ENCODE data around the gene RUVBL1.

The RUVBL1 gene

DNA sequence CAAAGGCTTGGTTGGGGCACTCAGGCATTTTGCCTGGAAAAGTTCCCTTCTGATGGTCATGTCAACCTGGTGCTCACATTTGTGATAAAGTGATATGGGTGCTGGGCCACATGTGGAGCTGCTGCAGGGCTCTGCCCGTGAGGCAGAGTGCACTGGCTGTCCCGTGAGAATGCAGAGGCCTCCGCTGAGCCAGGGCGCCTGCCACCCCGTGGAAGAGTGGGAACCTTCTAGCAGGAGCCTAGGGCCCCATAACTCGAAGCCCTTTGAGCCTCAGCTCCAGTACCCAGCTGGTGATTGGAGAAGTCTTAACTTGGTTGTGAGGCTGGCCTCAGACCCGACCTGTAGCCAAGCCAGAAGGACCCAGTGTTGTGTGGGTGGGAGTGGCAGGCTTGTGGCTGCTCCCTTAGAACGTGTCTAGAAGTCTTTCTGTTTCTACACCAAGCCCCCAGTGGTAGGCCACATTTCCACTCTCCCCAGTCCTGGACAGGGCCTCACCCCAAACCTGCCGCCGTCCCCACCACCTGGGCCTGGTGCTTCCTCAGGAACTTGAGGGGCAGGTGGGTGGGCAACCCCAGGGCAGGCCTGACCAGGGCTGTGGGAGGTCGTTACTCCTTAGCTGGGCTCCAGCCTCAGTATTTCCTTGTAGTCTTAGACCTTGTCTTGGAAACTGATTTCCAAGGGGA lies 51.7 kb downstream of the RUVBL1 start:
- peak overlapping the region in 2 of 5 donors; percentile 27 to 34 for H3K9ac ChIP-seq (ENCODE audit: low read length in 5 of 5)
- peaks cover 2 to 44% (median 32%) of the 10 kb centered on the region in 5 donors for H3K4me1 ChIP-seq (ENCODE audit: control insufficient read depth in 5 of 5, insufficient read depth in 5 of 5, low read length in 5 of 5)
- H3K27ac ChIP-seq (ENCODE audit: low read depth, low read length): no peak overlapping the region
- no peak overlapping the region for H3K4me3 ChIP-seq (ENCODE audit: low read depth in 1 of 5, low read length in 5 of 5)
- H3K36me3 ChIP-seq (ENCODE audit: control insufficient read depth in 5 of 5, insufficient read depth in 5 of 5, low read length in 5 of 5): peaks cover 10 to 64% (median 60%) of the 10 kb centered on the region in 5 donors
- no peaks in the 10 kb centered on the region for H3K27me3 ChIP-seq (ENCODE audit: control insufficient read depth in 5 of 5, insufficient read depth in 4 of 5, low read length in 5 of 5)
- H3K9me3 ChIP-seq (ENCODE audit: control insufficient read depth in 5 of 5, low read length in 5 of 5): no peaks in the 10 kb centered on the region

DNA sequence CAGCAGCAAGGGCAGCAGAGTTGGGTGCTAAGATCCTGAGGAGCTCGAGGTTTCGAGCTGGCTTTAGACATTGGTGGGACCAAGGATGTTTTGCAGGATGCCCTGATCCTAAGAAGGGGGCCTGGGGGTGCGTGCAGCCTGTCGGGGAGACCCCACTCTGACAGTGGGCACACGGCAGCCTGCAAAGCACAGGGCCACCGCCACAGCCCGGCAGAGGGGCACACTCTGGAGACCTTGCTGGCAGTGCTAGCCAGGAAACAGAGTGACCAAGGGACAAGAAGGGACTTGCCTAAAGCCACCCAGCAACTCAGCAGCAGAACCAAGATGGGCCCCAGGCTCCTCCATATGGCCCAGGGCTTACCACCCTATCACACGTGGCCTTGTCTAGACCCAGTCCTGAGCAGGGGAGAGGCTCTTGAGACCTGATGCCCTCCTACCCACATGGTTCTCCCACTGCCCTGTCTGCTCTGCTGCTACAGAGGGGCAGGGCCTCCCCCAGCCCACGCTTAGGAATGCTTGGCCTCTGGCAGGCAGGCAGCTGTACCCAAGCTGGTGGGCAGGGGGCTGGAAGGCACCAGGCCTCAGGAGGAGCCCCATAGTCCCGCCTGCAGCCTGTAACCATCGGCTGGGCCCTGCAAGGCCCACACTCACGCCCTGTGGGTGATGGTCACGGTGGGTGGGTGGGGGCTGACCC lies 52.6 kb downstream of the RUVBL1 start:
- H3K4me3 ChIP-seq (ENCODE audit: low read depth in 1 of 5, low read length in 5 of 5): no peak overlapping the region
- peak overlapping the region in 1 of 5 donors; percentile 27 for H3K9ac ChIP-seq (ENCODE audit: low read length in 5 of 5)
- H3K27ac ChIP-seq (ENCODE audit: low read depth, low read length): no peak overlapping the region
- peaks cover 10 to 73% (median 68%) of the 10 kb centered on the region in 5 donors for H3K36me3 ChIP-seq (ENCODE audit: control insufficient read depth in 5 of 5, insufficient read depth in 5 of 5, low read length in 5 of 5)
- peaks cover 2 to 37% (median 25%) of the 10 kb centered on the region in 5 donors for H3K4me1 ChIP-seq (ENCODE audit: control insufficient read depth in 5 of 5, insufficient read depth in 5 of 5, low read length in 5 of 5)
- H3K9me3 ChIP-seq (ENCODE audit: control insufficient read depth in 5 of 5, low read length in 5 of 5): no peaks in the 10 kb centered on the region
- no peaks in the 10 kb centered on the region for H3K27me3 ChIP-seq (ENCODE audit: control insufficient read depth in 5 of 5, insufficient read depth in 4 of 5, low read length in 5 of 5)

DNA sequence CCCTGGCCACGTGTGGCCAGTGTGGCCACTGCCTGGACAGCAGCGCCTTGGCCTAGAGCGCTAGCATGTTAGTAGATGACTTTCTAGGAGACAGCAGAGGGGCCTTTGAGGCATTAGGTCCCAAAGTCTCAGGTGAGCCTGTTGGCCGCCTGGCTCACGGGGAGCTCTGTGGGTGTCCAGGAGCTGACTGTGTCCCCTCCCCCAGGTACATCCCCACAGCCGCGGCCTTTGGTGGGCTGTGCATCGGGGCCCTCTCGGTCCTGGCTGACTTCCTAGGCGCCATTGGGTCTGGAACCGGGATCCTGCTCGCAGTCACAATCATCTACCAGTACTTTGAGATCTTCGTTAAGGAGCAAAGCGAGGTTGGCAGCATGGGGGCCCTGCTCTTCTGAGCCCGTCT lies 54.3 kb downstream of the RUVBL1 start:
- H3K4me1 ChIP-seq (ENCODE audit: control insufficient read depth in 5 of 5, insufficient read depth in 5 of 5, low read length in 5 of 5): peaks cover 0 to 21% (median 17%) of the 10 kb centered on the region in 5 donors
- H3K27ac ChIP-seq (ENCODE audit: low read depth, low read length): no peak overlapping the region
- H3K9ac ChIP-seq (ENCODE audit: low read length in 5 of 5): no peak overlapping the region
- no peaks in the 10 kb centered on the region for H3K27me3 ChIP-seq (ENCODE audit: control insufficient read depth in 5 of 5, insufficient read depth in 4 of 5, low read length in 5 of 5)
- H3K36me3 ChIP-seq (ENCODE audit: control insufficient read depth in 5 of 5, insufficient read depth in 5 of 5, low read length in 5 of 5): peaks cover 16 to 91% (median 84%) of the 10 kb centered on the region in 5 donors
- H3K4me3 ChIP-seq (ENCODE audit: low read depth in 1 of 5, low read length in 5 of 5): no peak overlapping the region
- H3K9me3 ChIP-seq (ENCODE audit: control insufficient read depth in 5 of 5, low read length in 5 of 5): no peaks in the 10 kb centered on the region

DNA sequence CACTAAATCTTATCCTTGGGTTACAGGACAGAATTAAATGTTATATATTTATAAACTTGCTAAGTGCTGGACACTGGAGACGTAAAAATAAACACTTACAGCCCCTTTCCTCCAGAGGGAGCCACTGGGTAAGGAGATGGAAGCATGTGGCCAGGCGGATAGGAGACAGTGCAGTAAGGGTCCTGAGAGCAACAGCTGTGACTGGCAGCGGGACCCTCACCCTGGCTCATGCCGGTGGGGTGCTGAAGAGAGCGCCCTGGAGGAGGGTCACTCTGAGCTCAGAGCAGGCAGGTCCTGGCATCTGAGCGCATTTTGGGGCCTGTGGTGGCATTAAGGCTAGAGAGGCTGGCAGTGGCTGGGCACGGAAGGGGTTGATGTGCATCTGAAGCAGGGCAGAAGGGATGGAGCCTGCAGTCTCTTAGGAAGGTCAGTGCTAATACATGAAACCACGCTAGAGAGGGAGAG lies 55.4 kb downstream of the RUVBL1 start:
- Histone ChIP-seq H3K9me3 (ENCODE audit: control insufficient read depth in 5 of 5, low read length in 5 of 5) (no peaks in the 10 kb centered on the region), H3K27me3 (ENCODE audit: control insufficient read depth in 5 of 5, insufficient read depth in 4 of 5, low read length in 5 of 5) (no peaks in the 10 kb centered on the region), H3K36me3 (ENCODE audit: control insufficient read depth in 5 of 5, insufficient read depth in 5 of 5, low read length in 5 of 5) (peaks cover 16 to 99% (median 93%) of the 10 kb centered on the region in 5 donors), H3K4me1 (ENCODE audit: control insufficient read depth in 5 of 5, insufficient read depth in 5 of 5, low read length in 5 of 5) (peaks cover 0 to 20% (median 14%) of the 10 kb centered on the region in 5 donors), H3K9ac (ENCODE audit: low read length in 5 of 5) (no peak overlapping the region), H3K4me3 (ENCODE audit: low read depth in 1 of 5, low read length in 5 of 5) (no peak overlapping the region), H3K27ac (ENCODE audit: low read depth, low read length) (no peak overlapping the region)

DNA sequence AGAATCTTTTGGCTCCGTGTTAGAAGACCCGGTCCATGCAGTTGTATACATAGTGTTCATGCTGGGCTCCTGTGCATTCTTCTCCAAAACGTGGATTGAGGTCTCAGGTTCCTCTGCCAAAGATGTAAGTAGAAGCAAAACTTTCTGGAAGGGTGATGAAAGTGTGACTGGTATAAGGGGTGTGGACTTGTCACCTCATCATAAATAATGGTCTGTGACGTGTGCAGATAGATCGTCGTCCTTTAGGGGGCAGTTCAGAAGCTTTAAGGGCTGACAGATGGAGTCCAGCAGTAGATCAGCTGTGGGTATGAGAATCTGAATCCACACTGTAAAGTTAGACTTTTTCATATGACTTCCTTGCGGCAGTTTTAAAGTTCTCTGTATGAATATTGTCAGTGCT lies 56.1 kb downstream of the RUVBL1 start:
- Histone ChIP-seq H3K9ac (ENCODE audit: low read length in 5 of 5) (no peak overlapping the region), H3K4me3 (ENCODE audit: low read depth in 1 of 5, low read length in 5 of 5) (no peak overlapping the region), H3K27me3 (ENCODE audit: control insufficient read depth in 5 of 5, insufficient read depth in 4 of 5, low read length in 5 of 5) (no peaks in the 10 kb centered on the region), H3K27ac (ENCODE audit: low read depth, low read length) (no peak overlapping the region), H3K36me3 (ENCODE audit: control insufficient read depth in 5 of 5, insufficient read depth in 5 of 5, low read length in 5 of 5) (peaks cover 19 to 99% (median 95%) of the 10 kb centered on the region in 5 donors), H3K4me1 (ENCODE audit: control insufficient read depth in 5 of 5, insufficient read depth in 5 of 5, low read length in 5 of 5) (peaks cover 0 to 18% (median 12%) of the 10 kb centered on the region in 5 donors), H3K9me3 (ENCODE audit: control insufficient read depth in 5 of 5, low read length in 5 of 5) (no peaks in the 10 kb centered on the region)

DNA sequence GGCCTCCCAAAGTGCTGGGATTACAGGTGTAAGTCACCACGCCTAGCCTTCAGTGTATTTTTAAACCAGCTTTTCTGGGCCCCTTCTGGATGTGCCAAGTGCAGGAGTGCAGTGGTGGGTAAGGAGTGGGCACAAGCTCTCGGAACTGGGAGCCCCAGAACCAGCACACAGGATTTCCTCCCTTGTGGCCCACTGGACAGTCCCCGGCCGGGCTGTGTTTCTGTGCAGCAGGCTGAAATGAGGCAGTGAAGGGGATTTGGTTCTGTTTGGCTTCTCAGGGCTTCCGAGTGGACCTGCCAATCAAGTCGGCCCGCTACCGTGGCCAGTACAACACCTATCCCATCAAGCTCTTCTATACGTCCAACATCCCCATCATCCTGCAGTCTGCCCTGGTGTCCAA lies 56.9 kb downstream of the RUVBL1 start:
- no peak overlapping the region for H3K9ac ChIP-seq (ENCODE audit: low read length in 5 of 5)
- H3K4me1 ChIP-seq (ENCODE audit: control insufficient read depth in 5 of 5, insufficient read depth in 5 of 5, low read length in 5 of 5): peaks cover 0 to 12% (median 5%) of the 10 kb centered on the region in 5 donors
- H3K36me3 ChIP-seq (ENCODE audit: control insufficient read depth in 5 of 5, insufficient read depth in 5 of 5, low read length in 5 of 5): peaks cover 19 to 99% (median 95%) of the 10 kb centered on the region in 5 donors
- no peaks in the 10 kb centered on the region for H3K27me3 ChIP-seq (ENCODE audit: control insufficient read depth in 5 of 5, insufficient read depth in 4 of 5, low read length in 5 of 5)
- no peaks in the 10 kb centered on the region for H3K9me3 ChIP-seq (ENCODE audit: control insufficient read depth in 5 of 5, low read length in 5 of 5)
- H3K4me3 ChIP-seq (ENCODE audit: low read depth in 1 of 5, low read length in 5 of 5): no peak overlapping the region
- H3K27ac ChIP-seq (ENCODE audit: low read depth, low read length): no peak overlapping the region

DNA sequence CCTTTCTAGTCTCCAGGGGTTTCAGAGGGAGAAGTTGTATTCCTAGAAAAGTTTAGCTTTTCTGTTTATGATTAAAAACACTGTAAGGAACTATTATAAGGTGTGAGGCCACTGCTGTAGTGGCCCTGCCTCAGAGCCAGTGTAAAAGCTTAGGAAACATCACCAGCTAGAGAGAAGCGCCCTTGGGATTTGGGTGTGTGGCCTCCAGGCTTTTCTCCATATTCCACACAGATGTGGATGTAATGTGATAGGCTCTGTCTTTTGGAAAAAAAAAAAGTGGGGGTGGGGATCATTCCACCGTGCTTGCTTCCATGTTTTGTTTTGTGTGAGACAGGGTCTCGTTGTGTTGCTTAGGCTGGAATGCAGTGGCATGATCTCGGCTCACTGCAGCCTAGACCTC lies 57.5 kb downstream of the RUVBL1 start:
- H3K9ac ChIP-seq (ENCODE audit: low read length in 5 of 5): no peak overlapping the region
- peaks cover 0 to 6% (median 2%) of the 10 kb centered on the region in 5 donors for H3K4me1 ChIP-seq (ENCODE audit: control insufficient read depth in 5 of 5, insufficient read depth in 5 of 5, low read length in 5 of 5)
- H3K27me3 ChIP-seq (ENCODE audit: control insufficient read depth in 5 of 5, insufficient read depth in 4 of 5, low read length in 5 of 5): no peaks in the 10 kb centered on the region
- no peak overlapping the region for H3K4me3 ChIP-seq (ENCODE audit: low read depth in 1 of 5, low read length in 5 of 5)
- H3K36me3 ChIP-seq (ENCODE audit: control insufficient read depth in 5 of 5, insufficient read depth in 5 of 5, low read length in 5 of 5): peaks cover 24 to 99% (median 95%) of the 10 kb centered on the region in 5 donors
- H3K9me3 ChIP-seq (ENCODE audit: control insufficient read depth in 5 of 5, low read length in 5 of 5): no peaks in the 10 kb centered on the region
- no peak overlapping the region for H3K27ac ChIP-seq (ENCODE audit: low read depth, low read length)

DNA sequence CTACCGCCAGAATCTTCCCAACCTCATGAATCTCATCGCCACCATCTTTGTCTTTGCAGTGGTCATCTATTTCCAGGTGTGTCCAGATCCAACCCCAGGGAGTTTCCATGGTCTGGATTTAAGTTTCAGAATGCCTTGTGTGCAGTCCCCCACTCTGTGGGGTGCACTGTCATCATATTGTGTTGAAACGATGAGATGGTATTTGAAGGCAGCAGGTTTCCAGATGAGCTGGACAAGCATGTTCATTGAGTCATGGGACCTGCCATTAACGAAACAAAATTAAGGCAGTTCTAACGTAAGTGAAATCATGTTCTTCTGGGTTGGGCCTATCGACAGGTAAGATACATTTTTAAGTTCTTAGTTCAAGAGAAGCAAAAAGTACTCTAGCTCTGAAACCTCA lies 58.6 kb downstream of the RUVBL1 start:
- H3K4me1 ChIP-seq (ENCODE audit: control insufficient read depth in 5 of 5, insufficient read depth in 5 of 5, low read length in 5 of 5): peaks cover 0 to 6% (median 0%) of the 10 kb centered on the region in 5 donors
- no peaks in the 10 kb centered on the region for H3K9me3 ChIP-seq (ENCODE audit: control insufficient read depth in 5 of 5, low read length in 5 of 5)
- H3K27me3 ChIP-seq (ENCODE audit: control insufficient read depth in 5 of 5, insufficient read depth in 4 of 5, low read length in 5 of 5): no peaks in the 10 kb centered on the region
- no peak overlapping the region for H3K9ac ChIP-seq (ENCODE audit: low read length in 5 of 5)
- H3K4me3 ChIP-seq (ENCODE audit: low read depth in 1 of 5, low read length in 5 of 5): no peak overlapping the region
- H3K36me3 ChIP-seq (ENCODE audit: control insufficient read depth in 5 of 5, insufficient read depth in 5 of 5, low read length in 5 of 5): peaks cover 34 to 99% (median 95%) of the 10 kb centered on the region in 5 donors
- H3K27ac ChIP-seq (ENCODE audit: low read depth, low read length): no peak overlapping the region

DNA sequence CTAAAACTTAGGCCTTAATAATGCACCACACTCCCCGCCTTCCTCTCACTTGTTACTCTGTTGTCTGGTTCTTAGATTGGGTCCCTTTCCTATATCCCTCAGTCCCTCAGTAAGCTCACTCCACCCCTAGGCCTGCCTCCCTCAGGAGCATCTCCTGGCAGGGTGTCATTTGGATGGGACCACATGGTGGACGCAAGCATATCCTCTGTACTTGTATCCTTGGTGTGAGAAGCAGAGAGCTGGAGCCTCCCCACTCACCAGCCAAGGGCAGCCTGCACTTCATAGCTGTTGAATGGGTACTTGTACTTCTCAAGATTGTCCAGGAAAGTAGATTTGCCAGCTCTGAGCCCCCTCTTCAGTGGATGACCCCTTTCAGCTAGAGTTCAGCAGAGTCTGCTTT lies 59.7 kb downstream of the RUVBL1 start:
- H3K9me3 ChIP-seq (ENCODE audit: control insufficient read depth in 5 of 5, low read length in 5 of 5): no peaks in the 10 kb centered on the region
- no peak overlapping the region for H3K27ac ChIP-seq (ENCODE audit: low read depth, low read length)
- H3K4me1 ChIP-seq (ENCODE audit: control insufficient read depth in 5 of 5, insufficient read depth in 5 of 5, low read length in 5 of 5): peaks cover 0 to 6% (median 0%) of the 10 kb centered on the region in 5 donors
- H3K36me3 ChIP-seq (ENCODE audit: control insufficient read depth in 5 of 5, insufficient read depth in 5 of 5, low read length in 5 of 5): peaks cover 37 to 100% (median 95%) of the 10 kb centered on the region in 5 donors
- H3K27me3 ChIP-seq (ENCODE audit: control insufficient read depth in 5 of 5, insufficient read depth in 4 of 5, low read length in 5 of 5): no peaks in the 10 kb centered on the region
- H3K4me3 ChIP-seq (ENCODE audit: low read depth in 1 of 5, low read length in 5 of 5): no peak overlapping the region
- no peak overlapping the region for H3K9ac ChIP-seq (ENCODE audit: low read length in 5 of 5)
